HepG2 (cell line): ENCODE results near the gene TMEM63B. TPM values are rescaled to one million over a fixed set of nuclear protein-coding genes. Genes with fewer than 3 reads are reported as not detected.

Experiments used
- AGO2 ChIP-seq: fragments of 200-400 bp; formaldehyde crosslinking; optimal IDR thresholded peaks from 2 replicates; pipeline ENCODE3; 2017; ENCODE audit warnings: mild to moderate bottlenecking, low read depth, low read length, moderate library complexity
- ATF4 ChIP-seq, 2 experiments: fragments of 450-650 bp in 1 of 2; sonication (generic) in 1 of 2; formaldehyde crosslinking; IDR thresholded peaks; 2 replicates each; pipeline versions ENCODE4 v1.5.0 to v1.8.0; 2020 to 2022; ENCODE audit warnings: mild to moderate bottlenecking in 1 of 2, missing genetic modification reagents in 1 of 2
- BRF2 ChIP-seq: sonication (generic); formaldehyde crosslinking; IDR thresholded peaks from 2 replicates; pipeline ENCODE4 v1.8.1; 2022; ENCODE audit warnings: mild to moderate bottlenecking, missing genetic modification reagents
- HNF1A ChIP-seq, 2 experiments: sonication (generic) in 1 of 2; formaldehyde crosslinking in 1 of 2; IDR thresholded peaks; 2 replicates each; pipeline versions ENCODE4 v1.4.0 to v1.6.1; 2016 to 2020; ENCODE audit warnings: borderline replicate concordance in 1 of 2, low read depth in 1 of 2, mild to moderate bottlenecking in 1 of 2, missing genetic modification reagents in 1 of 2
- IKZF5 ChIP-seq: IDR thresholded peaks from 2 replicates; pipeline ENCODE4 v1.6.1; 2018; ENCODE audit warnings: missing genetic modification reagents, mild to moderate bottlenecking, missing compliant biosample characterization
- KAT8 ChIP-seq: IDR thresholded peaks from 2 replicates; pipeline ENCODE4 v1.6.1; 2016; ENCODE audit warnings: missing genetic modification reagents, missing compliant biosample characterization
- KDM4B ChIP-seq: sonication (generic); formaldehyde crosslinking; IDR thresholded peaks from 2 replicates; pipeline ENCODE4 v1.4.0; 2020; ENCODE audit warnings: missing genetic modification reagents
- KDM5A ChIP-seq: fragments of 200-600 bp; sonication (generic); IDR thresholded peaks from 2 replicates; pipeline ENCODE4 v1.7.0; 2018; ENCODE audit warnings: antibody characterized with exemption, mild to moderate bottlenecking, low read length, borderline replicate concordance
- MXD3 ChIP-seq: IDR thresholded peaks from 2 replicates; pipeline ENCODE4 v1.6.1; 2016; ENCODE audit warnings: mild to moderate bottlenecking, missing biosample characterization, missing genetic modification reagents
- NFYB ChIP-seq: sonication (generic); formaldehyde crosslinking; IDR thresholded peaks from 2 replicates; pipeline ENCODE4 v1.4.0; 2020; ENCODE audit warnings: missing genetic modification reagents
- RORA ChIP-seq: sonication (generic); formaldehyde crosslinking; IDR thresholded peaks from 2 replicates; pipeline ENCODE4 v1.5.0; 2020; ENCODE audit warnings: mild to moderate bottlenecking, missing genetic modification reagents, moderate library complexity
- SOX6 ChIP-seq, 2 experiments: fragments of 450-650 bp in 1 of 2; sonication (generic) in 1 of 2; formaldehyde crosslinking in 1 of 2; IDR thresholded peaks; 2 replicates each; pipeline versions ENCODE4 v1.4.0 to v1.6.1; 2017 to 2020; ENCODE audit warnings: antibody characterized with exemption in 1 of 2, mild to moderate bottlenecking in 1 of 2, missing genetic modification reagents in 1 of 2
- ZNF33B ChIP-seq: sonication (generic); formaldehyde crosslinking; IDR thresholded peaks from 2 replicates; pipeline ENCODE4 v1.5.1; 2020; ENCODE audit warnings: mild to moderate bottlenecking, missing genetic modification reagents
- ZNF557 ChIP-seq: sonication (generic); formaldehyde crosslinking; IDR thresholded peaks from 2 replicates; pipeline ENCODE4 v1.4.0; 2020; ENCODE audit warnings: missing genetic modification reagents
- ZNF580 ChIP-seq: IDR thresholded peaks from 2 replicates; pipeline ENCODE4 v1.6.1; 2016; ENCODE audit warnings: low read depth, borderline replicate concordance
- ZNF687 ChIP-seq: sonication (generic); formaldehyde crosslinking; IDR thresholded peaks from 2 replicates; pipeline ENCODE4 v1.5.1; 2020; ENCODE audit warnings: mild to moderate bottlenecking, missing genetic modification reagents, moderate library complexity
- polyA plus RNA-seq, 8 experiments: library from polyadenylated mRNA; depleted of rRNA in 3 of 8; stranded (reverse) in 7 of 8; unstranded in 1 of 8; fragments of >200 nt; fragmentation: Illumina TruSeq in 4 of 8; extraction: Trizol in 4 of 8; gene quantifications; 2 replicates each; pipeline versions ENCODE4 v1.2.1 to v1.2.3, GENCODE V29; 2011 to 2016; ENCODE audit warnings: low read depth in 4 of 8, missing spikeins in 1 of 8, mixed read lengths in 1 of 8; ENCODE audit not compliant: insufficient read depth in 1 of 8
- total RNA-seq, 5 experiments: library from RNA; depleted of rRNA; stranded (reverse); fragments of >200 nt; fragmentation: Illumina TruSeq; extraction: Trizol; gene quantifications; 2 replicates each; pipeline ENCODE4 v1.2.3, GENCODE V29; 2016; ENCODE audit warnings: low read depth in 1 of 5

TMEM63B gene
- total and polyA plus RNA-seq, 2 of the 13 experiments (the other 11 are each of a cell fraction or from before 2014, with no cell fraction given), result 27.4 to 75.8 TPM

GRCh38 chr6:44096612-44097011 is 30.7 kb upstream of the TMEM63B start (continued):
- TF ChIP-seq HNF1A (IDR thresholded peaks at IDR 0.05; ENCODE audit: low read depth) (no peak), HNF1A (CRISPR knock-in tag; IDR thresholded peaks at IDR 0.05; ENCODE audit: borderline replicate concordance) (0 out of 2 replicates have a peak, but pooled peaks have one; percentile 46), AGO2 (peak; percentile 65), BRF2 (CRISPR knock-in tag) (no peak), IKZF5 (no peak), ATF4 (CRISPR knock-in tag; IDR thresholded peaks at IDR 0.05) (no peak), ZNF580 (CRISPR knock-in tag) (peak; percentile 46; the same call in 1 of the 2 replicates), ZNF687 (CRISPR knock-in tag) (peak; percentile 90), KDM5A (peak; percentile 58; the same call in 1 of the 2 replicates), MXD3 (CRISPR knock-in tag) (peak; percentile 45; the same call in 1 of the 2 replicates), RORA (no peak), NFYB (CRISPR knock-in tag) (no peak), SOX6 (IDR thresholded peaks at IDR 0.05) (no peak), SOX6 (CRISPR knock-in tag; IDR thresholded peaks at IDR 0.05) (0 out of 2 replicates have a peak, but pooled peaks have one; percentile 11), KDM4B (CRISPR knock-in tag) (0 out of 2 replicates have a peak, but pooled peaks have one; percentile 33), ZNF557 (no peak), KAT8 (CRISPR knock-in tag) (peak; percentile 40; the same call in 1 of the 2 replicates), ZNF33B (no peak)
